Uterus (tissue), 2 donors: ENCODE data around the gene CAMK1D.

Experiments used
- POLR2A ChIP-seq, 2 donors: fragments of 450-650 bp; IDR thresholded peaks; one replicate each; pipeline ENCODE4 v1.6.1; 2016; ENCODE audit warnings: antibody characterized with exemption in 2 of 2, mild to moderate bottlenecking in 1 of 2, moderate library complexity in 1 of 2
- TF ChIP-seq, protein P1 (sequence below), 4 experiments: fragments of 200-600 bp in 2 of 4; fragments of 450-650 bp in 2 of 4; sonication (generic) in 2 of 4; IDR thresholded peaks; one replicate each; pipeline ENCODE4 v1.5.1; 2016 to 2019; ENCODE audit warnings: antibody characterized with exemption in 4 of 4, mild to moderate bottlenecking in 2 of 4, moderate library complexity in 1 of 4

DNA sequence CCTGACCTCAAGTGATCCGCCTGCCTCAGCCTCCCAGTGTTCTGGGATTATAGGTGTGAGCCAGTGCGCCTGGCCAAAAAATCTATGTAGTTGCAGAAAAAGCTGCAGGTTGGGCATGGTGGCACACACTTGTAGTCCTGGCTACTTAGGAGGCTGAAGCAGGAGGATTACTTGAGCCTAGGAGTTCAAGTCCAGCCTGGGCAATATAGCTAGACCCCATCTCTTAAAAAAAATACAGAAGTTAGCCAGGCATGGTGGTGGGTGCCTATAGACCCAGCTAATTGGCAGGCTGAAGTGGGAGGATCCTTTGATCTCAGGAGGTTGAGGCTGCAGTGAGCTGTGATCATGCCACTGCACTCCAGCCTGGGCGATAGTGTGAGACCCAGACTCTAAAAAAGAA is 24.8 kb upstream of the CAMK1D start:
- TF ChIP-seq, protein P1, sequence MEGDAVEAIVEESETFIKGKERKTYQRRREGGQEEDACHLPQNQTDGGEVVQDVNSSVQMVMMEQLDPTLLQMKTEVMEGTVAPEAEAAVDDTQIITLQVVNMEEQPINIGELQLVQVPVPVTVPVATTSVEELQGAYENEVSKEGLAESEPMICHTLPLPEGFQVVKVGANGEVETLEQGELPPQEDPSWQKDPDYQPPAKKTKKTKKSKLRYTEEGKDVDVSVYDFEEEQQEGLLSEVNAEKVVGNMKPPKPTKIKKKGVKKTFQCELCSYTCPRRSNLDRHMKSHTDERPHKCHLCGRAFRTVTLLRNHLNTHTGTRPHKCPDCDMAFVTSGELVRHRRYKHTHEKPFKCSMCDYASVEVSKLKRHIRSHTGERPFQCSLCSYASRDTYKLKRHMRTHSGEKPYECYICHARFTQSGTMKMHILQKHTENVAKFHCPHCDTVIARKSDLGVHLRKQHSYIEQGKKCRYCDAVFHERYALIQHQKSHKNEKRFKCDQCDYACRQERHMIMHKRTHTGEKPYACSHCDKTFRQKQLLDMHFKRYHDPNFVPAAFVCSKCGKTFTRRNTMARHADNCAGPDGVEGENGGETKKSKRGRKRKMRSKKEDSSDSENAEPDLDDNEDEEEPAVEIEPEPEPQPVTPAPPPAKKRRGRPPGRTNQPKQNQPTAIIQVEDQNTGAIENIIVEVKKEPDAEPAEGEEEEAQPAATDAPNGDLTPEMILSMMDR (IDR thresholded peaks at IDR 0.05) = no peak
- no peak for TF ChIP-seq POLR2A (IDR thresholded peaks at IDR 0.05)
